Renal pelvis (tissue), 12 donors: ENCODE measurements around the gene SRPRA. TPM values are rescaled to one million over a fixed set of nuclear protein-coding genes. Genes with fewer than 3 reads are reported as not detected.
A peak's percentile ranks its signal among the peaks of the same experiment; 100 is the strongest.
"Not testable (repeated sequence)": the region's sequence is repeated elsewhere in the genome, so short reads cannot be mapped to it uniquely, and the experiment has no call there.

ENCODE experiments used
- DNase-seq: peaks from one replicate; pipeline ENCODE4 v3.0.0-alpha.2; 2013
- long read RNA-seq, 16 experiments: transcript quantifications; one replicate each; lab custom pipeline, GENCODE V29; 2026
- polyA plus RNA-seq, 3 donors: library from polyadenylated mRNA; unstranded; fragments of 120-200 nt; gene quantifications; one replicate each; pipeline ENCODE4 v1.2.1, GENCODE V29; 2013; ENCODE audit not compliant: insufficient read length in 3 of 3

Gene SRPRA
- polyA plus RNA-seq, result 10 to 100 TPM; 81.6 to 82.4 (median 81.6) TPM
- long read RNA-seq, donor 1, transcript SRPRA-201 (14 exons, 3,069 nt), result major isoform, 12 of 24 reads
- long read RNA-seq, donor 1, partial matches to known transcripts, result 10 of 24 reads
- long read RNA-seq, donor 1, other reads (novel, unspliced or antisense), result 0 of 24 reads
- long read RNA-seq, donor 2, transcript SRPRA-201 (14 exons, 3,069 nt), result major isoform, 16 of 54 reads
- long read RNA-seq, donor 2, partial matches to known transcripts, result 34 of 54 reads
- long read RNA-seq, donor 2, other reads (novel, unspliced or antisense), result 0 of 54 reads
- long read RNA-seq, donor 3, transcript SRPRA-201 (14 exons, 3,069 nt), result major isoform, 9 of 51 reads
- long read RNA-seq, donor 3, partial matches to known transcripts, result 35 of 51 reads
- long read RNA-seq, donor 3, other reads (novel, unspliced or antisense), result 5 of 51 reads
- long read RNA-seq, donor 4, transcript SRPRA-201 (14 exons, 3,069 nt), result major isoform, 9 of 30 reads
- long read RNA-seq, donor 4, partial matches to known transcripts, result 18 of 30 reads
- long read RNA-seq, donor 4, other reads (novel, unspliced or antisense), result 0 of 30 reads
- long read RNA-seq, donor 5, transcript SRPRA-201 (14 exons, 3,069 nt), result major isoform, 5 of 11 reads
- long read RNA-seq, donor 5, partial matches to known transcripts, result 6 of 11 reads
- long read RNA-seq, donor 5, other reads (novel, unspliced or antisense), result 0 of 11 reads
- long read RNA-seq, donor 6, transcript SRPRA-201 (14 exons, 3,069 nt), result major isoform, 13 of 28 reads
- long read RNA-seq, donor 6, partial matches to known transcripts, result 7 of 28 reads
- long read RNA-seq, donor 6, other reads (novel, unspliced or antisense), result 6 of 28 reads
- long read RNA-seq, donor 7, transcript SRPRA-201 (14 exons, 3,069 nt), result major isoform, 18 of 53 reads
- long read RNA-seq, donor 7, partial matches to known transcripts, result 32 of 53 reads
- long read RNA-seq, donor 7, other reads (novel, unspliced or antisense), result 0 of 53 reads
- long read RNA-seq, donor 8, partial matches to known transcripts, result 14 of 19 reads
- long read RNA-seq, donor 8, other reads (novel, unspliced or antisense), result 0 of 19 reads
- long read RNA-seq, donor 9, transcript SRPRA-201 (14 exons, 3,069 nt), result major isoform, 9 of 31 reads
- long read RNA-seq, donor 9, partial matches to known transcripts, result 20 of 31 reads
- long read RNA-seq, donor 9, other reads (novel, unspliced or antisense), result 0 of 31 reads
- long read RNA-seq, donor 10, transcript SRPRA-201 (14 exons, 3,069 nt), result major isoform, 6 of 38 reads
- long read RNA-seq, donor 10, partial matches to known transcripts, result 21 of 38 reads
- long read RNA-seq, donor 10, other reads (novel, unspliced or antisense), result 11 of 38 reads
- long read RNA-seq, donor 11, transcript SRPRA-201 (14 exons, 3,069 nt), result major isoform, 5 of 5 reads
- long read RNA-seq, donor 11, partial matches to known transcripts, result 0 of 5 reads
- long read RNA-seq, donor 11, other reads (novel, unspliced or antisense), result 0 of 5 reads
- long read RNA-seq, donor 12, transcript SRPRA-201 (14 exons, 3,069 nt), result major isoform, 17 of 88 reads
- long read RNA-seq, donor 12, partial matches to known transcripts, result 58 of 88 reads
- long read RNA-seq, donor 12, other reads (novel, unspliced or antisense), result 7 of 88 reads
- long read RNA-seq, donor 13, partial matches to known transcripts, result 0 of 3 reads
- long read RNA-seq, donor 13, other reads (novel, unspliced or antisense), result 0 of 3 reads
- long read RNA-seq, donor 14, result 0 reads
- long read RNA-seq, donor 15, transcript SRPRA-201 (14 exons, 3,069 nt), result major isoform, 17 of 45 reads
- long read RNA-seq, donor 15, partial matches to known transcripts, result 25 of 45 reads
- long read RNA-seq, donor 15, other reads (novel, unspliced or antisense), result 0 of 45 reads
- long read RNA-seq, donor 16, transcript SRPRA-201 (14 exons, 3,069 nt), result major isoform, 7 of 60 reads
- long read RNA-seq, donor 16, partial matches to known transcripts, result 46 of 60 reads
- long read RNA-seq, donor 16, other reads (novel, unspliced or antisense), result 6 of 60 reads

GRCh38 chr11:126268708-126269579 lies at the start of gene SRPRA, which contains the start of gene FOXRED1:
TSS of gene SRPRA (minus strand) at chr11:126268895. CDS start at chr11:126268804, 91 bp downstream.
TSS of gene FOXRED1 (plus strand) at chr11:126269154. CDS start at chr11:126269207, 53 bp downstream.
- peak; percentile 99 for DNase-seq

- DNase-seq, result no peak
Measured at GRCh38 chr11:126317756-126318573, 49.3 kb upstream of the SRPRA start.

GRCh38 chr11:126317432-126317755 lies 48.7 kb upstream of the SRPRA start:
- no peak for DNase-seq

- DNase-seq, result no peak
Measured at GRCh38 chr11:126313826-126314225, 45.1 kb upstream of the SRPRA start.

GRCh38 chr11:126312961-126313360 lies 44.3 kb upstream of the SRPRA start:
- DNase-seq, result no peak

GRCh38 chr11:126311401-126312291 lies 43.0 kb upstream of the SRPRA start:
- DNase-seq, result no peak

GRCh38 chr11:126310992-126311310 lies 42.3 kb upstream of the SRPRA start:
- no peak for DNase-seq

GRCh38 chr11:126310200-126310991 lies 41.7 kb upstream of the SRPRA start:
- DNase-seq, result peak; percentile 73

- not testable (repeated sequence) for DNase-seq
Measured at GRCh38 chr11:126308771-126309170, 40.1 kb upstream of the SRPRA start.

GRCh38 chr11:126308271-126308671 lies 39.6 kb upstream of the SRPRA start:
- no peak for DNase-seq

- DNase-seq, result no peak
Measured at GRCh38 chr11:126307706-126308105, 39.0 kb upstream of the SRPRA start.

- DNase-seq, result no peak
Measured at GRCh38 chr11:126305699-126306098, 37.0 kb upstream of the SRPRA start.

GRCh38 chr11:126304457-126305075 lies 35.9 kb upstream of the SRPRA start:
- DNase-seq, result no peak

- peak; percentile 91 for DNase-seq
Measured at GRCh38 chr11:126303623-126304456, 35.1 kb upstream of the SRPRA start, which contains the start of gene DCPS. TSS of gene DCPS (plus strand) at chr11:126304060. CDS start at chr11:126304081, 21 bp downstream.

- no peak for DNase-seq
Measured at GRCh38 chr11:126297004-126297403, 28.3 kb upstream of the SRPRA start.
